ENCODE results near the gene FAT2. TPM values are rescaled to one million over a fixed set of nuclear protein-coding genes. Genes with fewer than 3 reads are reported as not detected.

The FAT2 gene
- polyA plus RNA-seq, 3 donors: not detected

- no peak for DNase-seq
- intact Hi-C loops (cut with micrococcal nuclease): no loop called here
- Histone ChIP-seq H3K27me3 (ENCODE audit: control insufficient read depth in 2 of 2, insufficient read depth in 2 of 2, low read length in 2 of 2) (no peaks in the 10 kb centered on the region), H3K4me1 (ENCODE audit: control insufficient read depth in 1 of 2, insufficient read depth in 2 of 2, low read length in 2 of 2) (peaks cover under 1 to 2% of the 10 kb centered on the region in 2 donors), H3K9me3 (replicated peaks in 1 of 2; ENCODE audit: control insufficient read depth in 1 of 2, insufficient read depth in 1 of 2, low read length in 2 of 2) (no peaks in the 10 kb centered on the region), H4K20me1 (ENCODE audit: insufficient read depth, low read length) (no peaks in the 10 kb centered on the region), H3K4me3 (replicated peaks in 1 of 3; ENCODE audit: low read depth in 2 of 3, low read length in 3 of 3) (no peak overlapping the region), H2AFZ (ENCODE audit: insufficient read depth, low read depth, low read length, poor library complexity, severe bottlenecking) (no peak overlapping the region), H3K79me2 (ENCODE audit: insufficient read depth, low read length) (no peaks in the 10 kb centered on the region), H3K36me3 (replicated peaks in 1 of 2; ENCODE audit: control insufficient read depth in 1 of 2, insufficient read depth in 2 of 2, low read length in 2 of 2) (no peaks in the 10 kb centered on the region), H3K4me2 (replicated peaks; ENCODE audit: extremely low read depth, low read length, poor library complexity, severe bottlenecking) (no peak overlapping the region), H3K9ac (ENCODE audit: insufficient read depth, low read length, poor library complexity, severe bottlenecking) (no peak overlapping the region), H3K27ac (ENCODE audit: low read depth in 1 of 2, low read length in 2 of 2) (no peak overlapping the region)
- peaks cover 0 to 7% (median 0%) of the 10 kb centered on the region in 7 donors for H3K9me3 Mint-ChIP-seq
- peaks cover 0 to 8% (median 3%) of the 10 kb centered on the region in 3 donors for H3K27me3 Mint-ChIP-seq (ENCODE audit: low read depth in 3 of 3)
- no peaks in the 10 kb centered on the region for H3K36me3 Mint-ChIP-seq
- TF ChIP-seq CTCF (IDR thresholded peaks at IDR 0.05): no peak
- no peak overlapping the region for H3K4me3 Mint-ChIP-seq
- WGBS (ENCODE audit: insufficient coverage): 79% methylated on average over 7 of the region's 9 CpGs
- H3K4me1 Mint-ChIP-seq: no peaks in the 10 kb centered on the region
- peak overlapping the region in 1 of 7 donors; percentile 56 for H3K27ac Mint-ChIP-seq
These were observed 19.6 kb downstream of the FAT2 start for GRCh38 chr5:151571270-151572173.

DNA sequence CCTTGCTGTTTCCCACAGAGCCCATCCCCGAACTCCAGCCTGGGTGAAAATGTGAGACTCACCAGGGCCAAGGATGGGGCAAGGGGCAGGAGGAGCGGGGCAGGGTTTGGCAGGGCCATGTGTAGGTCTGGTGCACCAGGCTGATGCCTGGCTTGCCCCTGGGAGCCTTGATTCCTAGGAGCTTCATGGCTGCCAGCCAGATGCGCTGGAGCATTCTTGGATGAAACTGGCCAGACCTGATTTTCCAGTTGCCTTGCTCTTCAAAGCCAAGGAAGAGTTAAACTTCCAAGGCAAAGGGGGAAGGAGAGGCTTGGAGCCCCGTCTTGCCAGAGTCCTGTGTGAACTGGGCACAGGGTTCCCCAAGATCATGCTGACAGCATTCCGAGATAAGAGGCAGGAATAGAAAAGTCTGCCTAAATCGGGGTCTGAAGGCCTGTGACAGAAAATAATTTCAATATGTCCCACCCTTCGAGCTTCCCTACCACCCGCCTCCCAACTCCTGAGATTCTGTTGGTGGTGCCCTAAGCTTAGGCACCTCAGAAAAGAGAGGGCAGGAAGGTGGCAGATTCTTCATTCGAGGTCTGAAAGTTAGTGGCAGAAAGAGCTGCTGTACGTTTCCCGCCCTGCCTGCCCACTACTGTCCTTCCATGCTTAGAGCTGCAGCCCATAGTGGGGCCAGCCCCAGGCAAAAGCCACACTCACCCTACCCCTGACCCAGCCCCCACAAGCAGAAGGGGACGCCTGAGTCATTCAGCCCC is 20.4 kb downstream of the FAT2 start:
- no peak overlapping the region for H3K27ac ChIP-seq (ENCODE audit: low read depth in 1 of 2, low read length in 2 of 2)
- H3K9me3 Mint-ChIP-seq: peaks cover 0 to 7% (median 0%) of the 10 kb centered on the region in 7 donors
- no peak overlapping the region for H3K4me3 Mint-ChIP-seq
- H3K4me1 Mint-ChIP-seq: no peaks in the 10 kb centered on the region
- H3K4me2 ChIP-seq (replicated peaks; ENCODE audit: extremely low read depth, low read length, poor library complexity, severe bottlenecking): no peak overlapping the region
- no peaks in the 10 kb centered on the region for H3K36me3 Mint-ChIP-seq
- no peaks in the 10 kb centered on the region for H3K4me1 ChIP-seq (ENCODE audit: control insufficient read depth in 1 of 2, insufficient read depth in 2 of 2, low read length in 2 of 2)
- H3K79me2 ChIP-seq (ENCODE audit: insufficient read depth, low read length): no peaks in the 10 kb centered on the region
- H4K20me1 ChIP-seq (ENCODE audit: insufficient read depth, low read length): no peaks in the 10 kb centered on the region
- no peaks in the 10 kb centered on the region for H3K36me3 ChIP-seq (replicated peaks in 1 of 2; ENCODE audit: control insufficient read depth in 1 of 2, insufficient read depth in 2 of 2, low read length in 2 of 2)
- H2AFZ ChIP-seq (ENCODE audit: insufficient read depth, low read depth, low read length, poor library complexity, severe bottlenecking): no peak overlapping the region
- H3K27me3 ChIP-seq (ENCODE audit: control insufficient read depth in 2 of 2, insufficient read depth in 2 of 2, low read length in 2 of 2): no peaks in the 10 kb centered on the region
- no peak overlapping the region for H3K4me3 ChIP-seq (replicated peaks in 1 of 3; ENCODE audit: low read depth in 2 of 3, low read length in 3 of 3)
- 89% methylated on average over 7 of the region's 12 CpGs for WGBS (ENCODE audit: insufficient coverage)
- no peak overlapping the region for H3K9ac ChIP-seq (ENCODE audit: insufficient read depth, low read length, poor library complexity, severe bottlenecking)
- H3K27me3 Mint-ChIP-seq (ENCODE audit: low read depth in 3 of 3): peaks cover under 1 to 8% (median 5%) of the 10 kb centered on the region in 3 donors
- intact Hi-C loops (cut with micrococcal nuclease): no loop called here
- no peaks in the 10 kb centered on the region for H3K9me3 ChIP-seq (replicated peaks in 1 of 2; ENCODE audit: control insufficient read depth in 1 of 2, insufficient read depth in 1 of 2, low read length in 2 of 2)
- no peak for TF ChIP-seq CTCF (IDR thresholded peaks at IDR 0.05)
- DNase-seq: no peak
- no peak overlapping the region for H3K27ac Mint-ChIP-seq
